GM19193 (cell line): ENCODE data around the gene LHX6.

Experiments used
- POLR2A ChIP-seq: IDR thresholded peaks from 4 replicates; pipeline ENCODE4 v1.6.1; 2011; ENCODE audit not compliant: insufficient read depth, insufficient read length; ENCODE audit errors: extremely low read depth

The LHX6 gene

DNA sequence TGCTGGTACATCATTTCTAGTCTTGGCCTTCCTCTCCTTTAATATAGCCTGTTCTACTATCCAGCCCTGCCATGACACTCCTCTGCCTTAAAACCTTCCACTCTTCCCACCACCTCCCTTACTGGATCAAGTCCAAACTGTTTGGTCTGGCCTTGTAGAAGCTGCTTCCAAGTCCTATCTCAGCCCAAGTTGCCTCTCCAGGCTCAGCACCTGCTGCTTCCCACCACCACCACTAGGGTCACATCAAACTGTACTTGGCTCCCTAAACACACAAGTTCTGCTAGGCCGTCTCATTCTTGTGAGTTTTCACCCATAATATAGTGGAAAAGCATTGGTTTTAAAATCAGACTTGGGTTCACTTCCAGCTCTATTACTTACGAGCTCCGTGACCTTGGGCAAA lies 70.6 kb downstream of the LHX6 start:
- no peak for TF ChIP-seq POLR2A

DNA sequence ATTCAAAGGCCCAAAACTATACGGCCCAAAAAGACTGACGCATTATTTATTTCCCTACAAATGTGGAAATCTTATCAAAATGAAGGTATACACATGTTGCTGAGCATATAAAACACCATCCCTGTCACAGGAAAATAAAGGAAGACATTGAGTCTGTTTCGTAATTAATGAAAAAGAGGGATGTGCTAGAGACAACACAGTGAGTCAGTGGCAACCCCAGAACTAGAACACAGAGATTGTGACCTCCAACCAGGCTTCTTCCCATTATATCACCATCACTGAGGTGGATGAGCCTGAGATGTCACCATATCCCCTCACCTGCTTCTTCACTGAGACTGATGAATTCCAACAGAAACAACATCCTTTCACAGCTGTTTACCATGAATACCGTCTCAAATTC lies 73.0 kb downstream of the LHX6 start:
- TF ChIP-seq POLR2A = no peak
